Measurements from ENCODE around the gene CCL1.
A peak's percentile ranks its signal among the peaks of the same experiment; 100 is the strongest.
"Not testable (repeated sequence)": the region's sequence is repeated elsewhere in the genome, so short reads cannot be mapped to it uniquely, and the experiment has no call there.

CCL1 gene

GRCh38 chr17:34360601-34361270 lies 2.3 kb downstream of the CCL1 start:
- no peak for DNase-seq

- no peak for DNase-seq
Measured at GRCh38 chr17:34358631-34359030, 4.4 kb downstream of the CCL1 start.

- no peak for DNase-seq
Measured at GRCh38 chr17:34357398-34357797, 5.6 kb downstream of the CCL1 start.

- DNase-seq = no peak
Measured at GRCh38 chr17:34356194-34356593, 6.8 kb downstream of the CCL1 start, which contains the start of gene CCL13. CCL13 (plus strand) TSS chr17:34356480; CDS start chr17:34356527, 47 bp downstream.

- no peak for DNase-seq
Measured at GRCh38 chr17:34354637-34355036, 8.4 kb downstream of the CCL1 start.

GRCh38 chr17:34352191-34352590 lies 10.8 kb downstream of the CCL1 start:
- no peak for DNase-seq

- no peak for DNase-seq
Measured at GRCh38 chr17:34351096-34351495, 11.9 kb downstream of the CCL1 start.

- DNase-seq = peak in 6 of 58 donors; percentile 9 to 42 (median 26)
Measured at GRCh38 chr17:34349751-34350150, 13.3 kb downstream of the CCL1 start.

GRCh38 chr17:34347063-34347462 lies 16.0 kb downstream of the CCL1 start:
- no peak for DNase-seq

- no peak for DNase-seq
Measured at GRCh38 chr17:34341916-34342315, 21.1 kb downstream of the CCL1 start.

GRCh38 chr17:34339138-34339770 lies 23.8 kb downstream of the CCL1 start:
- DNase-seq = no peak

GRCh38 chr17:34337701-34338100 lies 25.3 kb downstream of the CCL1 start:
- no peak for DNase-seq

GRCh38 chr17:34327580-34327979 lies 35.5 kb downstream of the CCL1 start:
- DNase-seq = not testable (repeated sequence)

- DNase-seq = no peak
Measured at GRCh38 chr17:34321964-34322363, 41.1 kb downstream of the CCL1 start.

GRCh38 chr17:34319039-34319483 lies 44.0 kb downstream of the CCL1 start, which contains the start of gene CCL8:
CCL8 (plus strand) TSS chr17:34319435; CDS start chr17:34319502, 67 bp downstream.
- no peak for DNase-seq

- DNase-seq = no peak
Measured at GRCh38 chr17:34318474-34318873, 44.6 kb downstream of the CCL1 start.

- DNase-seq = peak in 1 of 58 donors; percentile 4
Measured at GRCh38 chr17:34314279-34314678, 48.8 kb downstream of the CCL1 start.

GRCh38 chr17:34313164-34313563 lies 49.9 kb downstream of the CCL1 start:
- no peak for DNase-seq

GRCh38 chr17:34312080-34312479 lies 51.0 kb downstream of the CCL1 start:
- no peak for DNase-seq

- no peak for DNase-seq
Measured at GRCh38 chr17:34311291-34311690, 51.7 kb downstream of the CCL1 start.
